H1 (cell line): ENCODE results near the gene GPS2.

ENCODE experiments used
- CHD1 ChIP-seq: IDR thresholded peaks from 2 replicates; pipeline ENCODE4 v1.6.1; 2012; ENCODE audit warnings: low read depth, low read length, improper control_type of control experiment
- GABPA ChIP-seq: IDR thresholded peaks from 2 replicates; pipeline ENCODE4 v1.6.1; 2011; ENCODE audit warnings: mild to moderate bottlenecking, low read length, moderate library complexity, borderline replicate concordance; ENCODE audit not compliant: insufficient read depth
- TF ChIP-seq, protein P1 (sequence below), 3 experiments: IDR thresholded peaks; 1 replicate in 2 of 3; 2 replicates in 1 of 3; pipeline versions ENCODE4 v1.5.1 to v1.6.1; 2011; ENCODE audit warnings: low read length in 3 of 3, mild to moderate bottlenecking in 3 of 3, inconsistent platforms in 2 of 3, low read depth in 1 of 3, moderate library complexity in 1 of 3; ENCODE audit not compliant: insufficient read depth in 1 of 3; ENCODE audit errors: control extremely low read depth in 1 of 3

DNA sequence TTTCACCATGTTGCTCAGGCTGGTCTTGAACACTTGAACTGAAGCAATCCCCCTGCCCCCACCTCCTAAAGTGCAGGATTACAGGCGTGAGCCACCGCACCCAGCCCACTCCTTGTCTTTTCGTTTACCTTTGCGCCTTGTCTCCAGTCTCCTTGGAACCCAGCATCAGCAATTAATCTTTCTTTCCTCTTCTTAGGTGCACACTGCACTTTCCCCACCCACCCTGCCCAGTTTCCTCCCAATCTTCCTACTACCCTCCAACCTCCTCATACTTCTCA, 51.4 kb downstream of the GPS2 start:
- TF ChIP-seq GABPA: no peak
- no peak for TF ChIP-seq CHD1
- TF ChIP-seq, protein P1, sequence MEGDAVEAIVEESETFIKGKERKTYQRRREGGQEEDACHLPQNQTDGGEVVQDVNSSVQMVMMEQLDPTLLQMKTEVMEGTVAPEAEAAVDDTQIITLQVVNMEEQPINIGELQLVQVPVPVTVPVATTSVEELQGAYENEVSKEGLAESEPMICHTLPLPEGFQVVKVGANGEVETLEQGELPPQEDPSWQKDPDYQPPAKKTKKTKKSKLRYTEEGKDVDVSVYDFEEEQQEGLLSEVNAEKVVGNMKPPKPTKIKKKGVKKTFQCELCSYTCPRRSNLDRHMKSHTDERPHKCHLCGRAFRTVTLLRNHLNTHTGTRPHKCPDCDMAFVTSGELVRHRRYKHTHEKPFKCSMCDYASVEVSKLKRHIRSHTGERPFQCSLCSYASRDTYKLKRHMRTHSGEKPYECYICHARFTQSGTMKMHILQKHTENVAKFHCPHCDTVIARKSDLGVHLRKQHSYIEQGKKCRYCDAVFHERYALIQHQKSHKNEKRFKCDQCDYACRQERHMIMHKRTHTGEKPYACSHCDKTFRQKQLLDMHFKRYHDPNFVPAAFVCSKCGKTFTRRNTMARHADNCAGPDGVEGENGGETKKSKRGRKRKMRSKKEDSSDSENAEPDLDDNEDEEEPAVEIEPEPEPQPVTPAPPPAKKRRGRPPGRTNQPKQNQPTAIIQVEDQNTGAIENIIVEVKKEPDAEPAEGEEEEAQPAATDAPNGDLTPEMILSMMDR (IDR thresholded peaks at IDR 0.05; ENCODE audit: control extremely low read depth in 1 of 3, insufficient read depth in 1 of 3, low read depth in 1 of 3, low read length in 3 of 3): no peak
